GM12874 (cell line): ENCODE data around the gene TMEM123.

ENCODE experiments used
- CTCF ChIP-seq: IDR thresholded peaks from 2 replicates; pipeline ENCODE4 v1.5.1; 2011; ENCODE audit warnings: low read depth, mild to moderate bottlenecking, control low read depth, low read length, moderate library complexity; ENCODE audit not compliant: insufficient read depth

The TMEM123 gene

DNA sequence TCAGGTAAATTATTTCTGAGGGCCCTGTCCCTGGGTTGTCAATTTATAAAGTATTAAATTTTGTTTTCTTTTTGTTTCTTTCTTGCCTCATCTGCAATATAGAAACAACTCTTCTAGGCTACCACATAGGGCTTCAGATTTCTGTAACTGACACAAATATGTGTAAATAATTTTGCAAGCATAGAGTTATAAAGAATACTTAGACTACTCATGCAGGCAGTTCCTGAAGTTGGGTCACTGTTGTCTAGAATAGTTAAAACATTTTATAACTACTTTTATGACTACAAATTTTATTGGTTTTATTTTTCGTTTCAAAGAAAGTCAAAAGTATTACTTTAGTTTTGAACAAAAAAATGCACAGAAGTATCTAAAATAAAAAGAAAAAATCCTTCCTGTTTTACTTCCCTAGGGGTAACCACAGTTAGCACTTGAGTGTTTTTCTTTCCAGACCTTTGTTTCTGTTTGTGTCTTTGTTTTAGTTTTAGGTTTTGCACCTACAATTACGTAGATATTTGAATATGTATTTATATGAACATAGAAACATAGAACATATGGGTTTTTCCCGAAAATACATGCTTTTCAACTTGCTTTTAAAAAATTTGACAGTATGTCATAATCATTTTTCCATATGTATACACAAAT, 12.4 kb upstream of the TMEM123 start:
- no peak for TF ChIP-seq CTCF

DNA sequence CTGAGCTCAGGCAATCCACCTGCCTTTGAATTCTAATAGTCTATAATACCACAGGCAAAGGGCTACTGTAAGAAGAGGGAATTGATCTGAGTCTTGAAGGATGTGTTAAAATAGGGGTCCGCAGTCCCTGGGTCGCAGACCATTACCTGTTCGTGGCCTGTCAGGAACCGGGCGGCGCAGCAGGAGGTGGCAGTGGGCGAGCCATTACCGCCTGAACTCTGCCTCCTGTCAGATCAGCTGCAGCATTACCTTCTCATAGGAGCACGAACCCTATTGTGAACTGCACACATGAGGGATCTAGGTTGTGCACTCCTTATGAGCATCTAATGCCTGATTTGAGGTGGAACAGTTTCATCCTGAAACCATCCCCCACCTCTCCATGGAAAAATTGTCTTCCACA, 11.5 kb upstream of the TMEM123 start:
- no peak for TF ChIP-seq CTCF

DNA sequence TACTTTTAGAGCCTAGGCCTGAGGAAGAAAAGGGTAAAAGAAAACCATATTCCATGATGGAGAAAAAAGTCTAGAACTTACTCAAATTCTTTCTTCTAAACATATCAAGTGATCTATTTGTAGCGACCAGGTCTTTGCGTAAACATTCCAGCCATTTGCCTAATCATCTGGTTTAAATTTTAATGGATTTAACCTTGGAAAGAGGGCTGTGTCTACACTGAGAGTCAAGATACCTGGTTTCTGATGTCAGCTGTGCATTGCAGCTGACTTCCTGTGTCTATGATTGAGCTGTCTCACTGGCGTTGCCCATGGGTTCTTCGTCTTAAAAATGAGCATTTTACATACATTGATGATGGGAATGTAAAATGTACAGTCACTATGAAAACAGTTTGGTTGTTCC, 10.0 kb upstream of the TMEM123 start:
- no peak for TF ChIP-seq CTCF

DNA sequence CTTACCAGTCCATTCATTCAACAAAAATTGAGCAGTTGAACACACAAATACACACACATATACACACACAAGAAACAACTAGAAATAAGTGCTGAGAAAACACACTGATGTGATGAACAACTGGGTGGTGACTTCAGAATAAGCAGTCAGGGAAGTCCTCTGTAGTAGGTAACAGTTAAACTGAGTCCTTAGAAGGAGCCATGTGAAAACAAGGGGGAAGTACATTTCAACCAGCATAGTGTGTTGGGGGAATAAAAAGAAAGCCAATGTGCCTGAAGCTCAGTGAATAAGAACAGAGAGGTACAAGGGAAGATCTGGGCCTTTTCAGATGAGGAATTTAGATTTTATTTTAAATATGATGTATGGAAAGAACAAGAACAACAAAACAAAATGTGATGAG, 6.8 kb upstream of the TMEM123 start:
- no peak for TF ChIP-seq CTCF

DNA sequence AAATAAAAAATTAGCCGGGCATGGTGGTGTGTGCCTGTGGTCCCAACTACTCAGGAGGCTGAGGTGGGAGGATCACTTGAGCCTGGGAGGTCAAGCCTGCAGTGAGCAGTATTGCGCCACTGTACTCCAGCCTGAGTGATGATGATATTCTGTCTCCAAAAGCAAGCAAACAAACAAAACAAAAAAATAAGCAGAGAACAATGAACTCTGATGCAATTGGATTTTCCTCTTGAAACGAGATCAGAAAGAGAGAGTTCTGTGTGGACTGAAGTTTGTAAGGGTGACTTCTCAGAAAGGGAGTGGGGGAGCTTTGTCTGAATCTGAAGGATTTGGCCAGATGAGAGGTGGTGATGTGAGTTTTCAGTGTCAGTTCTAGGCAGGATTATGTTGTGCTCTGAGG, 6.0 kb upstream of the TMEM123 start:
- TF ChIP-seq CTCF, result no peak

GRCh38 chr11:102457865-102458264, 5.3 kb upstream of the TMEM123 start:
- TF ChIP-seq CTCF, result no peak

DNA sequence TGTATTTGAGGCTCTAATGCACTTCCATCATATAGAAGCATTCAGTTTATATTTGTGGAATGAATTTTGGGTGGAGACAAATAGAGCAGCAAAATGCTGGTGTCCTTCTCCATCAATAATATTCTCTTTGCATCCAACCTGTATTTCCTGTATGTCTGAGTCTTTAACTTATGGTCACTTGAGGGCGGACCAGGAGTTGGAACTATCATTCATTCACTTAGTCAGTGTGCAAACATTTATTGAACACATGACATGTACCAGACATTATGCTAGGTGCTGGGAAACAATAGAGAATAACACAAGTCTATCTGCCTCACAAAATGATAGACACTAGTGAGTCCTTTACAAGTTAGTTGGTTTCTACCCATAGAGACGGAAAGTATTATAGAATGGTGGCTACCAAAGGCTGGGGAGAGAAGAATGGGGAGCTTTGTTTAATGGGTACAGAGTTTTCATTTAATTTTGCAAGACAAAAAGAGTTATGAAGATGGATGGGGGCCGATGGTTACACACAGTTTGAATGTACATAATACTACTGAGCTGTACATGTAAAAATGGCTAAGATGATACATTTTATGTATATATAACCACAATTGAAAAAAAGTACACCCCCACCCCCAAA, 4.6 kb upstream of the TMEM123 start:
- TF ChIP-seq CTCF, result no peak
